ENCODE data around the gene CHST9. TPM values are rescaled to one million over a fixed set of nuclear protein-coding genes. Genes with fewer than 3 reads are reported as not detected.

The CHST9 gene
- total and polyA plus RNA-seq, 10 of the 15 experiments (the other 5 are each of a cell fraction or from before 2014, with no cell fraction given) = 0.34 TPM; not detected in 9

DNA sequence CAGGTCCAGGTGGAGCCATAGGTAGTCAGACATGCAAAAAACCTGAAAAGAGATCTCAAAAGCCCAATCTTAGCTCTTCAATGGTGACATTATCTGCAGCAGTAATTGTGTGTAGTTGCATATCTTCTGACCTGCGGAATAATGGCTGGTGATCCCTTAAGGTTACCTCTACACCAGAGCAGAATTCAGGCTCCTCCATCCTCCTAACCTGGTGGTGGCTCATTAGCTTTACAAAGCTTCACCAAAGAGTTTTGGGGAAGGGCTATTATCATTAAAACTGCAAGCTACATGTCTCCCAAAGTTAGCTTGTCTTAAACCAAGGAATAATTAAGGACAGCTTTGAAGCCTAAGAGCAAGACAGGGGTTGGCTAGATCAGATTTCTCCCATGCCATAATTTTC is 42.6 kb upstream of the CHST9 start:
- Histone ChIP-seq H3K36me3 (ENCODE audit: control insufficient read depth in 2 of 2, insufficient read depth in 2 of 2, low read length in 1 of 2) (no peaks in the 10 kb centered on the region), H3K27me3 (replicated peaks in 1 of 2; ENCODE audit: control insufficient read depth in 2 of 2, insufficient read depth in 2 of 2, low read length in 1 of 2) (no peaks in the 10 kb centered on the region), H3K9ac (ENCODE audit: control insufficient read depth, insufficient read depth, low read length) (no peak overlapping the region), H3K27ac (ENCODE audit: control insufficient read depth, insufficient read depth) (no peak overlapping the region), H4K20me1 (ENCODE audit: control insufficient read depth, insufficient read depth) (no peaks in the 10 kb centered on the region), H3K4me1 (ENCODE audit: control insufficient read depth, insufficient read depth, low read length) (no peaks in the 10 kb centered on the region), H3K4me3 (no peak overlapping the region), H2AFZ (ENCODE audit: control insufficient read depth, low read depth, low read length) (no peak overlapping the region), H3K79me2 (ENCODE audit: control insufficient read depth, insufficient read depth, low read length) (no peaks in the 10 kb centered on the region), H3K4me2 (ENCODE audit: control insufficient read depth, insufficient read depth) (no peak overlapping the region), H3K9me3 (replicated peaks; ENCODE audit: control insufficient read depth, insufficient read depth, low read length) (no peaks in the 10 kb centered on the region)
- in situ Hi-C loops (cut with MboI) = no loop called here
- 0% methylated on average over 1 of the region's 1 CpG for WGBS (ENCODE audit: insufficient coverage, insufficient replicate concordance, low lambda C conversion rate, missing lambda C conversion rate)
- ChIA-PET CTCF (interaction anchor here (0.9 kb wide), 1 partner anchor 24 kb away, joined by 4 read pairs; no protein-coding TSS in a partner anchor), POLR2A (no interaction called here), SMC1A (ENCODE audit: uncharacterized antibody, unreplicated experiment) (interaction anchor here (1.4 kb wide), 1 partner anchor 12 kb away, joined by 3 read pairs; no protein-coding TSS in a partner anchor), RAD21 (ENCODE audit: unreplicated experiment) (no interaction called here)
- DNase-seq (ENCODE audit: low read depth, low spot score) (no peak), FAIRE-seq (no peak), ATAC-seq (no peak)
- intact Hi-C loops (cut with micrococcal nuclease; ENCODE audit: unreplicated experiment) = no loop called here
- no TSS peak for BruUV-seq (replicated peaks)
- TF ChIP-seq, protein P1, sequence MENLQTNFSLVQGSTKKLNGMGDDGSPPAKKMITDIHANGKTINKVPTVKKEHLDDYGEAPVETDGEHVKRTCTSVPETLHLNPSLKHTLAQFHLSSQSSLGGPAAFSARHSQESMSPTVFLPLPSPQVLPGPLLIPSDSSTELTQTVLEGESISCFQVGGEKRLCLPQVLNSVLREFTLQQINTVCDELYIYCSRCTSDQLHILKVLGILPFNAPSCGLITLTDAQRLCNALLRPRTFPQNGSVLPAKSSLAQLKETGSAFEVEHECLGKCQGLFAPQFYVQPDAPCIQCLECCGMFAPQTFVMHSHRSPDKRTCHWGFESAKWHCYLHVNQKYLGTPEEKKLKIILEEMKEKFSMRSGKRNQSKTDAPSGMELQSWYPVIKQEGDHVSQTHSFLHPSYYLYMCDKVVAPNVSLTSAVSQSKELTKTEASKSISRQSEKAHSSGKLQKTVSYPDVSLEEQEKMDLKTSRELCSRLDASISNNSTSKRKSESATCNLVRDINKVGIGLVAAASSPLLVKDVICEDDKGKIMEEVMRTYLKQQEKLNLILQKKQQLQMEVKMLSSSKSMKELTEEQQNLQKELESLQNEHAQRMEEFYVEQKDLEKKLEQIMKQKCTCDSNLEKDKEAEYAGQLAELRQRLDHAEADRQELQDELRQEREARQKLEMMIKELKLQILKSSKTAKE (IDR thresholded peaks at IDR 0.05; ENCODE audit: low read depth, poor library complexity, severe bottlenecking) = no peak
- TF ChIP-seq CHD4 (IDR thresholded peaks at IDR 0.05) = no peak
- TF ChIP-seq, protein P2, sequence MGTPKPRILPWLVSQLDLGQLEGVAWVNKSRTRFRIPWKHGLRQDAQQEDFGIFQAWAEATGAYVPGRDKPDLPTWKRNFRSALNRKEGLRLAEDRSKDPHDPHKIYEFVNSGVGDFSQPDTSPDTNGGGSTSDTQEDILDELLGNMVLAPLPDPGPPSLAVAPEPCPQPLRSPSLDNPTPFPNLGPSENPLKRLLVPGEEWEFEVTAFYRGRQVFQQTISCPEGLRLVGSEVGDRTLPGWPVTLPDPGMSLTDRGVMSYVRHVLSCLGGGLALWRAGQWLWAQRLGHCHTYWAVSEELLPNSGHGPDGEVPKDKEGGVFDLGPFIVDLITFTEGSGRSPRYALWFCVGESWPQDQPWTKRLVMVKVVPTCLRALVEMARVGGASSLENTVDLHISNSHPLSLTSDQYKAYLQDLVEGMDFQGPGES (IDR thresholded peaks at IDR 0.05) = no peak
- TF ChIP-seq CHD1 (IDR thresholded peaks at IDR 0.05; ENCODE audit: low read depth, low read length) = no peak
- TF ChIP-seq CREM (IDR thresholded peaks at IDR 0.05; ENCODE audit: low read depth) = no peak
- TF ChIP-seq ZNF622 (IDR thresholded peaks at IDR 0.05) = no peak
- TF ChIP-seq, protein P3, sequence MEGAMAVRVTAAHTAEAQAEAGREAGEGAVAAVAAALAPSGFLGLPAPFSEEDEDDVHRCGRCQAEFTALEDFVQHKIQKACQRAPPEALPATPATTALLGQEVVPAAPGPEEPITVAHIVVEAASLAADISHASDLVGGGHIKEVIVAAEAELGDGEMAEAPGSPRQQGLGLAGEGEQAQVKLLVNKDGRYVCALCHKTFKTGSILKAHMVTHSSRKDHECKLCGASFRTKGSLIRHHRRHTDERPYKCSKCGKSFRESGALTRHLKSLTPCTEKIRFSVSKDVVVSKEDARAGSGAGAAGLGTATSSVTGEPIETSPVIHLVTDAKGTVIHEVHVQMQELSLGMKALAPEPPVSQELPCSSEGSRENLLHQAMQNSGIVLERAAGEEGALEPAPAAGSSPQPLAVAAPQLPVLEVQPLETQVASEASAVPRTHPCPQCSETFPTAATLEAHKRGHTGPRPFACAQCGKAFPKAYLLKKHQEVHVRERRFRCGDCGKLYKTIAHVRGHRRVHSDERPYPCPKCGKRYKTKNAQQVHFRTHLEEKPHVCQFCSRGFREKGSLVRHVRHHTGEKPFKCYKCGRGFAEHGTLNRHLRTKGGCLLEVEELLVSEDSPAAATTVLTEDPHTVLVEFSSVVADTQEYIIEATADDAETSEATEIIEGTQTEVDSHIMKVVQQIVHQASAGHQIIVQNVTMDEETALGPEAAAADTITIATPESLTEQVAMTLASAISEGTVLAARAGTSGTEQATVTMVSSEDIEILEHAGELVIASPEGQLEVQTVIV (IDR thresholded peaks at IDR 0.05; ENCODE audit: borderline replicate concordance, partially characterized antibody) = no peak
- no peak for TF ChIP-seq EED (IDR thresholded peaks at IDR 0.05; ENCODE audit: low read depth)
- TF ChIP-seq HDAC6 (IDR thresholded peaks at IDR 0.05; ENCODE audit: unreplicated experiment) = no peak
- TF ChIP-seq, protein P4, sequence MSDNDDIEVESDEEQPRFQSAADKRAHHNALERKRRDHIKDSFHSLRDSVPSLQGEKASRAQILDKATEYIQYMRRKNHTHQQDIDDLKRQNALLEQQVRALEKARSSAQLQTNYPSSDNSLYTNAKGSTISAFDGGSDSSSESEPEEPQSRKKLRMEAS (IDR thresholded peaks at IDR 0.05; ENCODE audit: low read depth, low read length) = no peak
- no peak for TF ChIP-seq FOXK2 (IDR thresholded peaks at IDR 0.05)
- no peak for TF ChIP-seq NFYB (IDR thresholded peaks at IDR 0.05; ENCODE audit: insufficient read depth, low read depth, low read length)
- TF ChIP-seq, protein P5, sequence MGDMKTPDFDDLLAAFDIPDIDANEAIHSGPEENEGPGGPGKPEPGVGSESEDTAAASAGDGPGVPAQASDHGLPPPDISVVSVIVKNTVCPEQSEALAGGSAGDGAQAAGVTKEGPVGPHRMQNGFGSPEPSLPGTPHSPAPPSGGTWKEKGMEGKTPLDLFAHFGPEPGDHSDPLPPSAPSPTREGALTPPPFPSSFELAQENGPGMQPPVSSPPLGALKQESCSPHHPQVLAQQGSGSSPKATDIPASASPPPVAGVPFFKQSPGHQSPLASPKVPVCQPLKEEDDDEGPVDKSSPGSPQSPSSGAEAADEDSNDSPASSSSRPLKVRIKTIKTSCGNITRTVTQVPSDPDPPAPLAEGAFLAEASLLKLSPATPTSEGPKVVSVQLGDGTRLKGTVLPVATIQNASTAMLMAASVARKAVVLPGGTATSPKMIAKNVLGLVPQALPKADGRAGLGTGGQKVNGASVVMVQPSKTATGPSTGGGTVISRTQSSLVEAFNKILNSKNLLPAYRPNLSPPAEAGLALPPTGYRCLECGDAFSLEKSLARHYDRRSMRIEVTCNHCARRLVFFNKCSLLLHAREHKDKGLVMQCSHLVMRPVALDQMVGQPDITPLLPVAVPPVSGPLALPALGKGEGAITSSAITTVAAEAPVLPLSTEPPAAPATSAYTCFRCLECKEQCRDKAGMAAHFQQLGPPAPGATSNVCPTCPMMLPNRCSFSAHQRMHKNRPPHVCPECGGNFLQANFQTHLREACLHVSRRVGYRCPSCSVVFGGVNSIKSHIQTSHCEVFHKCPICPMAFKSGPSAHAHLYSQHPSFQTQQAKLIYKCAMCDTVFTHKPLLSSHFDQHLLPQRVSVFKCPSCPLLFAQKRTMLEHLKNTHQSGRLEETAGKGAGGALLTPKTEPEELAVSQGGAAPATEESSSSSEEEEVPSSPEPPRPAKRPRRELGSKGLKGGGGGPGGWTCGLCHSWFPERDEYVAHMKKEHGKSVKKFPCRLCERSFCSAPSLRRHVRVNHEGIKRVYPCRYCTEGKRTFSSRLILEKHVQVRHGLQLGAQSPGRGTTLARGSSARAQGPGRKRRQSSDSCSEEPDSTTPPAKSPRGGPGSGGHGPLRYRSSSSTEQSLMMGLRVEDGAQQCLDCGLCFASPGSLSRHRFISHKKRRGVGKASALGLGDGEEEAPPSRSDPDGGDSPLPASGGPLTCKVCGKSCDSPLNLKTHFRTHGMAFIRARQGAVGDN (IDR thresholded peaks at IDR 0.05) = no peak
- no peak for TF ChIP-seq RAD51 (IDR thresholded peaks at IDR 0.05)

All from GM12878 (cell line).